Right ventricle myocardium superior (tissue), 1 donor: ENCODE data around the gene RSPH9. TPM values are rescaled to one million over a fixed set of nuclear protein-coding genes. Genes with fewer than 3 reads are reported as not detected.
"Not testable (repeated sequence)": the region's sequence is repeated elsewhere in the genome, so short reads cannot be mapped to it uniquely, and the experiment has no call there.

ENCODE experiments used
- ATAC-seq: fragments of 200-7000 bp; cut with Tn5 transposase; one replicate; pipeline ENCODE4 v1.9.1; 2020; ENCODE audit warnings: mild to moderate bottlenecking; ENCODE audit not compliant: poor library complexity
- DNase-seq: peaks from one replicate; pipeline ENCODE4 v3.0.0-alpha.2; 2020
- intact Hi-C: fragments of 100-400 bp; cut with DNase I; formaldehyde crosslinking; loops from one replicate; pipeline ENCODE4 v1.11.2; 2022
- total RNA-seq: library from RNA; stranded (reverse); fragmentation: NEBNext Ultra II Directional; extraction: Animal tissue kit (Norgen Biotek cat#: 25700); gene quantifications from one replicate; pipeline ENCODE4 v1.2.1, GENCODE V29; 2021
- donor health status: DM: no; HTN: yes; CAD: no; lungs with severe emphysema.

The RSPH9 gene
- total RNA-seq, 1 donor from 2014 or later: 0.16 TPM

GRCh38 chr6:43677759-43678158, 32.9 kb downstream of the RSPH9 start:
- no peak for ATAC-seq
- no peak for DNase-seq
- intact Hi-C loops: no loop called here

GRCh38 chr6:43678341-43678740, 33.5 kb downstream of the RSPH9 start:
- ATAC-seq (no peak), DNase-seq (no peak)
- intact Hi-C loops: no loop called here

GRCh38 chr6:43679057-43679456, 34.2 kb downstream of the RSPH9 start:
- ATAC-seq (no peak), DNase-seq (no peak)
- intact Hi-C loops: no loop called here

- ATAC-seq (no peak), DNase-seq (no peak)
- intact Hi-C loops: no loop called here
Observed at GRCh38 chr6:43680308-43681200, 35.7 kb downstream of the RSPH9 start.

GRCh38 chr6:43681303-43681702, 36.5 kb downstream of the RSPH9 start:
- ATAC-seq: no peak
- DNase-seq: no peak
- intact Hi-C loops: no loop called here

GRCh38 chr6:43682724-43683429, 38.0 kb downstream of the RSPH9 start:
- no peak for ATAC-seq
- DNase-seq: no peak
- intact Hi-C loops: no loop called here

- ATAC-seq: no peak
- no peak for DNase-seq
- intact Hi-C loops: no loop called here
Observed at GRCh38 chr6:43683708-43684455, 39.0 kb downstream of the RSPH9 start.

- no peak for DNase-seq
- no peak for ATAC-seq
- intact Hi-C loops: no loop called here
Observed at GRCh38 chr6:43687079-43687436, 42.2 kb downstream of the RSPH9 start.

GRCh38 chr6:43687437-43688347, 42.9 kb downstream of the RSPH9 start, which contains the start of gene MRPS18A:
TSS of gene MRPS18A (minus strand) at chr6:43687791. CDS start at chr6:43687779, 12 bp downstream.
- DNase-seq (peak; percentile 92), ATAC-seq (peak; percentile 98)
- intact Hi-C loops: no loop called here

- intact Hi-C loops: no loop called here
- ATAC-seq (no peak), DNase-seq (no peak)
Observed at GRCh38 chr6:43689421-43689820, 44.6 kb downstream of the RSPH9 start.

GRCh38 chr6:43695215-43695966, 50.6 kb downstream of the RSPH9 start:
- DNase-seq (no peak), ATAC-seq (peak; percentile 63)
- intact Hi-C loops: no loop called here

GRCh38 chr6:43695967-43696291, 51.1 kb downstream of the RSPH9 start:
- intact Hi-C loops: no loop called here
- ATAC-seq (no peak), DNase-seq (no peak)

GRCh38 chr6:43697421-43697820, 52.6 kb downstream of the RSPH9 start:
- no peak for ATAC-seq

GRCh38 chr6:43698584-43699349, 53.9 kb downstream of the RSPH9 start:
- DNase-seq (peak; percentile 83), ATAC-seq (no peak)
- intact Hi-C loops: no loop called here

More at GRCh38 chr6:43697421-43697820, 52.6 kb downstream of the RSPH9 start:
- DNase-seq: no peak
- intact Hi-C loops: no loop called here

GRCh38 chr6:43699564-43700186, 54.8 kb downstream of the RSPH9 start:
- intact Hi-C loops: no loop called here
- DNase-seq: no peak

GRCh38 chr6:43700939-43701560, 56.2 kb downstream of the RSPH9 start:
- intact Hi-C loops: not testable (repeated sequence)

More at GRCh38 chr6:43699564-43700186, 54.8 kb downstream of the RSPH9 start:
- ATAC-seq: no peak

More at GRCh38 chr6:43700939-43701560, 56.2 kb downstream of the RSPH9 start:
- ATAC-seq, DNase-seq: not testable (repeated sequence)
